ENCODE results near the gene KAT2B. TPM values are rescaled to one million over a fixed set of nuclear protein-coding genes. Genes with fewer than 3 reads are reported as not detected.

KAT2B gene
- polyA plus RNA-seq, 1 experiment, result 5.5 TPM

DNA sequence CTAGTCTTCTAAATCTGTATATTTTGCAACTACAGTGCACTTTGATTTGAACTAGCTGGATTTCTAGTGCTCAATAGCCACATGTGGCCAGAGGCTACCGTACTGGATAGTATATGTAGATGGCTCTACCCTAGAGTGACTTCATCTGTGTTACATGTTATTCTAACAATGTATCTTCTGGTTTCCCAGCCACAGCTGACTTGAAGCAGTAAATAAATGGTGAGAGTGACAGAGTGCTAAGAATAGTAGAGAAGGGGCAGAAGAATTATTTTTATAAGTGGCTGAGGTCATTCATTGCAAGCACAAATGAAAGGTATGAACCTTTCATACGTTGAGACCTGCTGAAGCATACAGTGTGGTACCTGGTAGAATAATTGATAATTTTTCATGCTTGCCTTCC, 30.9 kb downstream of the KAT2B start:
- TF ChIP-seq CTCF (IDR thresholded peaks at IDR 0.05; ENCODE audit: low read depth, low read length), result no peak
- Histone ChIP-seq H3K27ac (ENCODE audit: low read depth, low read length) (no peak overlapping the region), H3K4me3 (ENCODE audit: low read depth, low read length) (no peak overlapping the region), H3K27me3 (ENCODE audit: control insufficient read depth, insufficient read depth, low read length) (no peaks in the 10 kb centered on the region), H3K9me3 (ENCODE audit: control insufficient read depth, insufficient read depth, low read length) (no peaks in the 10 kb centered on the region)
- ChIA-PET CTCF (no interaction called here), POLR2A (no interaction called here)
- DNase-seq (ENCODE audit: low read depth, low spot score), result no peak

DNA sequence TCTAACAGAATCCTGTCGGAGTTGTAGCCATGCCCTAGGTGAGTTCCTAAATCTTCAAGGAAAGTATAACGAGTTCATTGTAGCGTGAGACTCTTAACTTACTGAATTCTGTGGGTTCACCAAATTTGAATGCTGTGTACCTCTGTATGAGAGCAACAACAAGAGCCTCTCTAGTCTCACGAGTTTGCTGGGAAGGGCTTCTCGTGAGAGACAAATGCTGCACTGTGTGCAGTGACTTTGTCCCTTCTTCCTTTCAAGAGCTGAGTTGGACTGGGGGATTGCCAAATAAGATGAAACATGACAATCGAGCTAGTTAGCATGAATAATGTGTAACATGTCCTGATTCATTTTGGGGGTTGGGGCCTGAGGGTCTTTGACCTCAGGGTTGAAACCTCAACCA, 32.2 kb downstream of the KAT2B start:
- no peak for TF ChIP-seq CTCF (IDR thresholded peaks at IDR 0.05; ENCODE audit: low read depth, low read length)
- ChIA-PET POLR2A (interaction anchor here (0.6 kb wide), 1 partner anchor 188 kb away, joined by 4 read pairs; no protein-coding TSS in a partner anchor), CTCF (no interaction called here)

GRCh38 chr3:20073068-20073467, 32.8 kb downstream of the KAT2B start:
- no peak overlapping the region for H3K4me3 ChIP-seq (ENCODE audit: low read depth, low read length)
- TF ChIP-seq CTCF (IDR thresholded peaks at IDR 0.05; ENCODE audit: low read depth, low read length), result no peak
- no peaks in the 10 kb centered on the region for H3K27me3 ChIP-seq (ENCODE audit: control insufficient read depth, insufficient read depth, low read length)
- no peak overlapping the region for H3K27ac ChIP-seq (ENCODE audit: low read depth, low read length)
- DNase-seq (ENCODE audit: low read depth, low spot score), result no peak
- CTCF ChIA-PET, result no interaction called here
- POLR2A ChIA-PET, result no interaction called here
- H3K9me3 ChIP-seq (ENCODE audit: control insufficient read depth, insufficient read depth, low read length), result no peaks in the 10 kb centered on the region

More for the DNA sequence above, 32.2 kb downstream of the KAT2B start:
- H3K4me3 ChIP-seq (ENCODE audit: low read depth, low read length), result no peak overlapping the region
- no peak for DNase-seq (ENCODE audit: low read depth, low spot score)
- no peaks in the 10 kb centered on the region for H3K9me3 ChIP-seq (ENCODE audit: control insufficient read depth, insufficient read depth, low read length)
- H3K27ac ChIP-seq (ENCODE audit: low read depth, low read length), result no peak overlapping the region
- H3K27me3 ChIP-seq (ENCODE audit: control insufficient read depth, insufficient read depth, low read length), result no peaks in the 10 kb centered on the region

- Histone ChIP-seq H3K27me3 (ENCODE audit: control insufficient read depth, insufficient read depth, low read length) (no peaks in the 10 kb centered on the region), H3K4me3 (ENCODE audit: low read depth, low read length) (no peak overlapping the region), H3K9me3 (ENCODE audit: control insufficient read depth, insufficient read depth, low read length) (no peaks in the 10 kb centered on the region), H3K27ac (ENCODE audit: low read depth, low read length) (no peak overlapping the region)
- DNase-seq (ENCODE audit: low read depth, low spot score), result no peak
- TF ChIP-seq CTCF (IDR thresholded peaks at IDR 0.05; ENCODE audit: low read depth, low read length), result no peak
- ChIA-PET CTCF (no interaction called here), POLR2A (no interaction called here)
These were observed 33.4 kb downstream of the KAT2B start for GRCh38 chr3:20073683-20074082.

- Histone ChIP-seq H3K4me3 (ENCODE audit: low read depth, low read length) (no peak overlapping the region), H3K27me3 (ENCODE audit: control insufficient read depth, insufficient read depth, low read length) (no peaks in the 10 kb centered on the region), H3K27ac (ENCODE audit: low read depth, low read length) (no peak overlapping the region), H3K9me3 (ENCODE audit: control insufficient read depth, insufficient read depth, low read length) (no peaks in the 10 kb centered on the region)
- CTCF ChIA-PET, result interaction anchor here (0.7 kb wide), 1 partner anchor 45 kb away, joined by 4 read pairs; no protein-coding TSS in a partner anchor
- POLR2A ChIA-PET, result no interaction called here
- no peak for DNase-seq (ENCODE audit: low read depth, low spot score)
- no peak for TF ChIP-seq CTCF (IDR thresholded peaks at IDR 0.05; ENCODE audit: low read depth, low read length)
These were observed 34.2 kb downstream of the KAT2B start for GRCh38 chr3:20074226-20075063.
